Measurements from ENCODE around the gene PLA2R1. TPM values are rescaled to one million over a fixed set of nuclear protein-coding genes. Genes with fewer than 3 reads are reported as not detected.

The PLA2R1 gene
- total RNA-seq, 4 donors from 2014 or later: 86.0 to 246 (median 152) TPM

- peak overlapping the region; percentile 42 to 63 (median 58) for H3K27ac ChIP-seq
- intact Hi-C loops (cut with DNase I): no loop called here
- 66 to 75% methylated on average over 3 of the region's 3 CpGs for WGBS, 2 donors
- peaks cover 3 to 17% of the 10 kb centered on the region in 2 donors for H3K36me3 ChIP-seq
- peaks cover 13 to 38% of the 10 kb centered on the region in 2 donors for H3K4me1 ChIP-seq
- TF ChIP-seq, protein P1, sequence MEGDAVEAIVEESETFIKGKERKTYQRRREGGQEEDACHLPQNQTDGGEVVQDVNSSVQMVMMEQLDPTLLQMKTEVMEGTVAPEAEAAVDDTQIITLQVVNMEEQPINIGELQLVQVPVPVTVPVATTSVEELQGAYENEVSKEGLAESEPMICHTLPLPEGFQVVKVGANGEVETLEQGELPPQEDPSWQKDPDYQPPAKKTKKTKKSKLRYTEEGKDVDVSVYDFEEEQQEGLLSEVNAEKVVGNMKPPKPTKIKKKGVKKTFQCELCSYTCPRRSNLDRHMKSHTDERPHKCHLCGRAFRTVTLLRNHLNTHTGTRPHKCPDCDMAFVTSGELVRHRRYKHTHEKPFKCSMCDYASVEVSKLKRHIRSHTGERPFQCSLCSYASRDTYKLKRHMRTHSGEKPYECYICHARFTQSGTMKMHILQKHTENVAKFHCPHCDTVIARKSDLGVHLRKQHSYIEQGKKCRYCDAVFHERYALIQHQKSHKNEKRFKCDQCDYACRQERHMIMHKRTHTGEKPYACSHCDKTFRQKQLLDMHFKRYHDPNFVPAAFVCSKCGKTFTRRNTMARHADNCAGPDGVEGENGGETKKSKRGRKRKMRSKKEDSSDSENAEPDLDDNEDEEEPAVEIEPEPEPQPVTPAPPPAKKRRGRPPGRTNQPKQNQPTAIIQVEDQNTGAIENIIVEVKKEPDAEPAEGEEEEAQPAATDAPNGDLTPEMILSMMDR (IDR thresholded peaks at IDR 0.05): no peak
- TF ChIP-seq POLR2A (IDR thresholded peaks at IDR 0.05): no peak
- H3K4me3 ChIP-seq (replicated peaks in 1 of 3): no peak overlapping the region
- no peaks in the 10 kb centered on the region for H3K27me3 ChIP-seq
- no peaks in the 10 kb centered on the region for H3K9me3 ChIP-seq
- no peak for DNase-seq
Observed at GRCh38 chr2:160036736-160037135, 25.7 kb downstream of the PLA2R1 start.

- WGBS, 2 donors: 71 to 73% methylated on average over 1 of the region's 1 CpG
- intact Hi-C loops (cut with DNase I): no loop called here
- no peak overlapping the region for H3K4me3 ChIP-seq (replicated peaks in 1 of 3)
- H3K9me3 ChIP-seq: no peaks in the 10 kb centered on the region
- H3K27ac ChIP-seq: peak overlapping the region; percentile 42 to 63 (median 58)
- H3K27me3 ChIP-seq: no peaks in the 10 kb centered on the region
- DNase-seq: no peak
- H3K4me1 ChIP-seq: peaks cover 12 to 34% of the 10 kb centered on the region in 2 donors
- H3K36me3 ChIP-seq: peaks cover 3 to 8% of the 10 kb centered on the region in 2 donors
- TF ChIP-seq POLR2A (IDR thresholded peaks at IDR 0.05): peak in 1 of 2 donors; percentile 49
- TF ChIP-seq, protein P1 (IDR thresholded peaks at IDR 0.05): no peak
Observed at GRCh38 chr2:160035125-160035524, 27.3 kb downstream of the PLA2R1 start.

GRCh38 chr2:160034396-160034795 is 28.0 kb downstream of the PLA2R1 start:
- Histone ChIP-seq H3K4me3 (replicated peaks in 1 of 3) (no peak overlapping the region), H3K36me3 (peaks cover 3 to 8% of the 10 kb centered on the region in 2 donors), H3K4me1 (peaks cover 9 to 26% of the 10 kb centered on the region in 2 donors), H3K9me3 (no peaks in the 10 kb centered on the region), H3K27ac (peak overlapping the region; percentile 6 to 58 (median 42)), H3K27me3 (no peaks in the 10 kb centered on the region)
- TF ChIP-seq, protein P1 (IDR thresholded peaks at IDR 0.05): no peak
- intact Hi-C loops (cut with DNase I): no loop called here
- 95 to 98% methylated on average over 6 of the region's 6 CpGs for WGBS, 2 donors
- no peak for DNase-seq

DNA sequence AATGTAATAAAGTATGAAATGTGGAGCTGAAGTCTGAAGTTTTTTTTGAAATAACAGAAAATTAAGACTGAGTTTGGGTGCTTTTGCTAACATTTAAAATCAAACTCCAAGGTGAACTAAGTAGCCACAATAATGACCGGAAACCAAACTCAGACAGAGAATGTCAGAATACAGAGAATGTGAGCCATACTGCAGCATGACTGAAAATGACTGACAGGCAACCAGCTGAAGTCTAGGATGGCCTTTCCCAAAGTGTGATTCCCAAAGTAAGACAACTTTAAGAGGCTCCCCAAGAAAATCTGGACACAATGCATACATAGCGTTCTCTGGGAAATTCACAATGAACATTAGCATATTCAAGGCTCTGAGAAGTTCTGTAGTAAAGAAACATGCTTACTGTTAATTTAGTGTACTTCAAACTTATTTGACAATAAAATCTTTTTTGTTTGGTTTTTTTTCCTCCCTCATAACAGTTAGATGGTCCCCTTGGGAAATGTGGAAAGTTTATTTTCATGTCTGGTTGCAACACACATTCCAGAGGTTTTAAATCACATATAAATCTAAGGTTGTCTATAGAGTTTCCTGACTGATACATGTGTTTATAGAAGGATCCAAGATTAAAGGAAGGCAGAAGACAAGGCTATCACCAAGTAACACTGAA is 28.6 kb downstream of the PLA2R1 start:
- DNase-seq: no peak
- H3K36me3 ChIP-seq: peaks cover 3 to 8% of the 10 kb centered on the region in 2 donors
- no peaks in the 10 kb centered on the region for H3K9me3 ChIP-seq
- H3K4me1 ChIP-seq: peaks cover 14 to 26% of the 10 kb centered on the region in 2 donors
- H3K4me3 ChIP-seq (replicated peaks in 1 of 3): no peak overlapping the region
- TF ChIP-seq POLR2A (IDR thresholded peaks at IDR 0.05): no peak
- TF ChIP-seq, protein P1 (IDR thresholded peaks at IDR 0.05): no peak
- H3K27ac ChIP-seq: peak overlapping the region; percentile 6 to 58 (median 42)
- H3K27me3 ChIP-seq: no peaks in the 10 kb centered on the region
- intact Hi-C loops (cut with DNase I): no loop called here
- 91 to 94% methylated on average over 2 of the region's 2 CpGs for WGBS, 2 donors

GRCh38 chr2:160029270-160029628 is 33.2 kb downstream of the PLA2R1 start:
- H3K4me3 ChIP-seq (replicated peaks in 1 of 3): no peak overlapping the region
- H3K36me3 ChIP-seq: peaks cover 0 to 4% of the 10 kb centered on the region in 2 donors
- no peak for TF ChIP-seq POLR2A (IDR thresholded peaks at IDR 0.05)
- TF ChIP-seq, protein P1 (IDR thresholded peaks at IDR 0.05): no peak
- H3K27ac ChIP-seq: peak overlapping the region; percentile 72 to 84 (median 75)
- WGBS, 2 donors: 58 to 81% methylated on average over 2 of the region's 2 CpGs
- H3K27me3 ChIP-seq: no peaks in the 10 kb centered on the region
- H3K4me1 ChIP-seq: peaks cover 26 to 28% of the 10 kb centered on the region in 2 donors
- DNase-seq: no peak
- no peaks in the 10 kb centered on the region for H3K9me3 ChIP-seq
- intact Hi-C loops (cut with DNase I): no loop called here

Data from thyroid gland (tissue), 4 donors.